ENCODE results near the gene DAP3.
A peak's percentile ranks its signal among the peaks of the same experiment; 100 is the strongest.
"Not testable (repeated sequence)": the region's sequence is repeated elsewhere in the genome, so short reads cannot be mapped to it uniquely, and the experiment has no call there.

DAP3 gene

GRCh38 chr1:155759966-155760630, 71.2 kb downstream of the DAP3 start (continued):
- no peak for TF ChIP-seq ZNF18 (tag by site-specific recombination; IDR thresholded peaks at IDR 0.05)

DNA sequence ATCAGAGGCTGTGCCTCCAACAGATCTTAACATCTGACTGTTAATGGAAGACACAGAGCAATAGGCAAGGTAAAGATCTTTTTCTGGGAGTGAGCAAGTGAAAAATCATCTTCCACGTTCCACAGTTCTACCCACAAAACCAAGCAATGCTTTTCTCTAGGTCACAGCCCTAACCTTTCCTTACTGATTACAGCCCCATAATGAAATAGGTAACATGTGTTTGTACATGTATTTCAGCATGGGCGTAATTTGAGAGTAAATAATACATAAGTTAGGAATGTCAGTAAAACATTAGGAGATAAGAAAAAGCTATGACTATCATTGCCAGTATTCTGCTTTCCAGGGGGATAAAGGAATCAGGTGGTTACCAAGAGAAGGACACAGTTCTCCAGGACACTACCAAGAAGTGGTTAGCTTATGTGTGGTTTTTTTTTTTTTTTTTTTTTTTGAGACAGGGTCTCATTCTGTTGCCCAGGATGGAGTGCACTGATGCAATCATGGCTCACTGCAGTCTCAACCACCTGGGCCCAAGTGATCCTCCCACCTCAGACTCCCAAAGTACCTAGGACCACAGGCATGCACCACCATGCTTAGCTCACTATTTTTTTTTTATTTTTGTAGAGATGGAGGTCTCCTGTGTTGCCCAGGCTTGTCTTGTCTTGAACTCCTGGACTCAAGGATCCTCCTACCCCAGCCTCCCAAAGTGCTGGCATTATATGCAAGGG, 72.0 kb downstream of the DAP3 start:
- no peak overlapping the region for H3K27ac ChIP-seq (ENCODE audit: extremely low read depth, low read depth, low read length)
- POLR2A ChIA-PET = no interaction called here
- H3K9me3 ChIP-seq (ENCODE audit: control insufficient read depth, insufficient read depth, low read depth, low read length) = no peaks in the 10 kb centered on the region
- TF ChIP-seq PRDM4 (tag by site-specific recombination; IDR thresholded peaks at IDR 0.05) = no peak
- 0 out of 2 replicates have a peak, but pooled peaks have one; percentile 39 for TF ChIP-seq ZNF362 (tag by site-specific recombination; IDR thresholded peaks at IDR 0.05)
- no peak for TF ChIP-seq FEZF1 (tag by site-specific recombination; IDR thresholded peaks at IDR 0.05)
- TF ChIP-seq ZNF610 (tag by site-specific recombination; IDR thresholded peaks at IDR 0.05; ENCODE audit: borderline replicate concordance) = no peak
- no peak for TF ChIP-seq ZNF660 (tag by site-specific recombination; IDR thresholded peaks at IDR 0.05)
- no peaks in the 10 kb centered on the region for H3K4me1 ChIP-seq (ENCODE audit: control insufficient read depth, insufficient read depth, low read length)
- H3K4me3 ChIP-seq (ENCODE audit: low read depth, low read length) = no peak overlapping the region
- peaks cover 41 to 83% of the 10 kb centered on the region in 2 experiments for H3K36me3 ChIP-seq (ENCODE audit: control insufficient read depth in 2 of 2, insufficient read depth in 1 of 2, low read length in 2 of 2)
- CTCF ChIA-PET = interaction anchor here (0.7 kb wide), 1 partner anchor 798 kb away, joined by 4 read pairs; no protein-coding TSS in a partner anchor

DNA sequence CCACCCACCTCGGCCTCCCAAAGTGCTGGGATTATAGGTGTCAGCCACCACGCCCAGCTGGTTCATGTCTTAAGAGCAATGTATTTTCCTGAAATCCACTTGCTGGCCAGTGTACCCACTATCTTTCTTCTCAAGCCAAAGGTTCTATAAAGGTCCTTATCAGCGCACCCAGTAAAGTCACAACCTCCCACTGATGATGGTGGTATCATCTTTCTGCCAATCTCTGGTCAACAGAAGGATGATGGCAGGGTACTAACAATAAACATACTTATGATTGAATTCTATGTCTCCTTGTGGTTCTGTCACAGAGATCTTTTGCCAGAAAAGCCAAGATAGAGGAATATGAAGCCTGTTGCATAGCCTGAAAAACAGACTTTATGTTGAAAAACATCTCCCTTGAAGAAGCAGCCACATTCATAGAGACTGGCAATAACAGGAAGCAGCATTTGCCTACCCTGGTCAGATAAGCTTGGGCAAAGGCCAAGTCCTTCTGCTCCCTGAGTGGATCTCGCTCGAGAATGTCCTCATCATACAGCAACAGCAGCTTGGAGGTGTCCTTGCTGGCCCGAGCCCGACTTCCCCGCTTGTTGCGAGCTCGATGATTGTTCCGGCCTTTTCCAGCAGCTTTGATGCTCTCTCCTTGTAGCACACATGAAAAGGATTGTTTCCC, 73.0 kb downstream of the DAP3 start:
- POLR2A ChIA-PET = no interaction called here
- CTCF ChIA-PET = interaction anchor here (0.6 to 0.7 kb wide), 2 partner anchors 115 to 799 kb away, joined by 4 read pairs; no protein-coding TSS in a partner anchor

GRCh38 chr1:155763090-155763815, 74.4 kb downstream of the DAP3 start:
- POLR2A ChIA-PET; H3K4me1 ChIP-seq (ENCODE audit: control insufficient read depth, insufficient read depth, low read length); H3K4me3 ChIP-seq (ENCODE audit: low read depth, low read length); H3K27ac ChIP-seq (ENCODE audit: extremely low read depth, low read depth, low read length); H3K9me3 ChIP-seq (ENCODE audit: control insufficient read depth, insufficient read depth, low read depth, low read length): not testable (repeated sequence)
- peaks cover 44 to 85% of the 10 kb centered on the region in 2 experiments for H3K36me3 ChIP-seq (ENCODE audit: control insufficient read depth in 2 of 2, insufficient read depth in 1 of 2, low read length in 2 of 2)
- CTCF ChIA-PET = interaction anchor here (0.6 kb wide), 2 partner anchors 52 to 180 kb away, joined by 3 to 4 read pairs; no protein-coding TSS in a partner anchor

More for the DNA sequence above, 73.0 kb downstream of the DAP3 start:
- no peaks in the 10 kb centered on the region for H3K4me1 ChIP-seq (ENCODE audit: control insufficient read depth, insufficient read depth, low read length)
- TF ChIP-seq ZNF354C (tag by site-specific recombination; IDR thresholded peaks at IDR 0.05; ENCODE audit: borderline replicate concordance, low read depth) (no peak), ZBTB1 (tag by site-specific recombination; IDR thresholded peaks at IDR 0.05) (no peak), YY1 (tag by site-specific recombination; IDR thresholded peaks at IDR 0.05) (no peak), ZNF114 (tag by site-specific recombination; IDR thresholded peaks at IDR 0.05) (no peak), ZNF510 (tag by site-specific recombination; IDR thresholded peaks at IDR 0.05; ENCODE audit: insufficient replicate concordance) (no peak), ZSCAN23 (tag by site-specific recombination; IDR thresholded peaks at IDR 0.05) (no peak), ZNF658 (tag by site-specific recombination; IDR thresholded peaks at IDR 0.05) (no peak), ZNF548 (tag by site-specific recombination; IDR thresholded peaks at IDR 0.05) (no peak), MEIS1 (CRISPR knock-in tag; IDR thresholded peaks at IDR 0.05; ENCODE audit: borderline replicate concordance) (no peak), ZNF48 (tag by site-specific recombination; IDR thresholded peaks at IDR 0.05) (no peak), SALL2 (tag by site-specific recombination; IDR thresholded peaks at IDR 0.05; ENCODE audit: borderline replicate concordance) (no peak), KLF8 (tag by site-specific recombination; IDR thresholded peaks at IDR 0.05) (no peak), ZNF623 (tag by site-specific recombination; IDR thresholded peaks at IDR 0.05) (no peak)
- H3K27ac ChIP-seq (ENCODE audit: extremely low read depth, low read depth, low read length) = no peak overlapping the region
- peaks cover 41 to 83% of the 10 kb centered on the region in 2 experiments for H3K36me3 ChIP-seq (ENCODE audit: control insufficient read depth in 2 of 2, insufficient read depth in 1 of 2, low read length in 2 of 2)
- H3K9me3 ChIP-seq (ENCODE audit: control insufficient read depth, insufficient read depth, low read depth, low read length) = no peaks in the 10 kb centered on the region
- no peak overlapping the region for H3K4me3 ChIP-seq (ENCODE audit: low read depth, low read length)
